ENCODE results near the gene OR51S1. TPM values are rescaled to one million over a fixed set of nuclear protein-coding genes. Genes with fewer than 3 reads are reported as not detected.

OR51S1 gene
- total and polyA plus RNA-seq, 2 donors (not counting 3 experiments of a cell fraction or from before 2014, with no cell fraction given) = not detected

DNA sequence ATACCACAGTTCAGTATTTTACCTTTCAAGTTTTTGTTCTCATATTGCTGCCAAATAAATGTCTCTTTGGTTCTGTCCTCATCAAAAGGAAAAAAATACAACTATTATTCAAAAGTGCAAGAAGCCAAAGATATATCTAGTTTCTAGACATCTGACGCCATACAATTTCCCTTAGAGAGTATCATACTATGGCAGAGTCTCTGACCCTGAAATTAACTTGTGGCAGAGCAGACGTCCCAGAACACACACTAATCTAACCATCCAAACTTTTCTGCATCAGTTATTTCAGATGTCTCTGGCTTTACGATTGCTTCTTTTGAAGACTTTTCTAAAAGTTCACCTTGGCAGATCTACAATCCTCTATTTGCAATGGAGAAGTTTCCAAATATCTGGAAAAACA is 35.4 kb upstream of the OR51S1 start:
- POLR2A ChIA-PET = no interaction called here
- Histone ChIP-seq H3K9me3 (replicated peaks; ENCODE audit: control insufficient read depth, insufficient read depth, low read length) (no peaks in the 10 kb centered on the region), H3K4me2 (ENCODE audit: insufficient read depth, low read length) (no peak overlapping the region), H4K20me1 (replicated peaks; ENCODE audit: control insufficient read depth, extremely low read depth, insufficient read depth, low read length) (no peaks in the 10 kb centered on the region), H3K36me3 (ENCODE audit: control insufficient read depth in 2 of 2, extremely low read depth in 1 of 2, insufficient read depth in 2 of 2, low read length in 2 of 2) (no peaks in the 10 kb centered on the region), H3K9ac (replicated peaks; ENCODE audit: extremely low read depth, insufficient read depth, low read length) (no peak overlapping the region), H3K27ac (ENCODE audit: insufficient read depth, low read depth, low read length) (no peak overlapping the region), H3K4me1 (ENCODE audit: control insufficient read depth, extremely low read depth, insufficient read depth, low read length) (no peaks in the 10 kb centered on the region), H3K4me3 (replicated peaks in 1 of 3; ENCODE audit: insufficient read depth in 1 of 3, low read depth in 1 of 3, low read length in 3 of 3) (no peak overlapping the region), H3K9me1 (replicated peaks; ENCODE audit: control insufficient read depth, extremely low read depth, insufficient read depth, low read length) (no peaks in the 10 kb centered on the region), H3K79me2 (ENCODE audit: control insufficient read depth, insufficient read depth, low read length) (no peaks in the 10 kb centered on the region), H2AFZ (ENCODE audit: low read depth, low read length) (no peak overlapping the region), H3K27me3 (ENCODE audit: control insufficient read depth in 2 of 2, insufficient read depth in 2 of 2, low read length in 2 of 2) (no peaks in the 10 kb centered on the region)
- no TSS peak for BruUV-seq (replicated peaks)
- CTCF ChIA-PET = no interaction called here
- dilution Hi-C loops (cut with MboI; ENCODE audit: extremely low pct_ligation_motif_present, low sequenced_read_pairs) (no loop called here), intact Hi-C loops (cut with micrococcal nuclease) (no loop called here)
- DNase-seq (ENCODE audit: low read depth, low spot score) (no peak), FAIRE-seq (no peak)
- TF ChIP-seq POLR2A (IDR thresholded peaks at IDR 0.05; ENCODE audit: low read depth, low read length) (no peak), EZH2 (IDR thresholded peaks at IDR 0.05; ENCODE audit: borderline replicate concordance, low read depth, low read length, severe bottlenecking) (no peak), CTCF (IDR thresholded peaks at IDR 0.05; ENCODE audit: extremely low read depth in 1 of 2, insufficient read depth in 1 of 2, low read depth in 1 of 2, low read length in 2 of 2) (no peak), JUN (IDR thresholded peaks at IDR 0.05; ENCODE audit: borderline replicate concordance, insufficient read depth, insufficient read length, low read depth) (no peak), POLR2AphosphoS5 (IDR thresholded peaks at IDR 0.05; ENCODE audit: insufficient read depth, low read depth, low read length) (no peak), FOS (IDR thresholded peaks at IDR 0.05; ENCODE audit: borderline replicate concordance, insufficient read depth, low read length) (no peak), GATA2 (IDR thresholded peaks at IDR 0.05; ENCODE audit: insufficient read depth, insufficient read length, low read depth, low read length) (no peak), MAX (IDR thresholded peaks at IDR 0.05; ENCODE audit: insufficient read depth, insufficient read length) (no peak), MYC (IDR thresholded peaks at IDR 0.05; ENCODE audit: low read depth, low read length) (no peak)

Measured in endothelial cell of umbilical vein (primary cell).